Muscle layer of duodenum (tissue), 2 donors: ENCODE results near the gene RPA3.

Experiments used
- H3K27ac ChIP-seq: one replicate; pipeline ENCODE4 v1.7.0; 2013; ENCODE audit warnings: mild to moderate bottlenecking, low read length
- H3K27me3 ChIP-seq: one replicate; pipeline ENCODE4 v1.7.0; 2013; ENCODE audit warnings: low read depth, mild to moderate bottlenecking, control low read depth, low read length
- H3K36me3 ChIP-seq, 2 donors: one replicate each; pipeline ENCODE4 v1.7.0; 2013; ENCODE audit warnings: low read length in 2 of 2, control low read depth in 1 of 2, mild to moderate bottlenecking in 1 of 2; ENCODE audit not compliant: insufficient read depth in 2 of 2, control insufficient read depth in 1 of 2
- H3K4me1 ChIP-seq, 2 donors: one replicate each; pipeline ENCODE4 v1.7.0; 2013; ENCODE audit warnings: low read length in 2 of 2, mild to moderate bottlenecking in 2 of 2, control low read depth in 1 of 2, moderate library complexity in 1 of 2; ENCODE audit not compliant: insufficient read depth in 2 of 2, control insufficient read depth in 1 of 2
- H3K4me3 ChIP-seq, 2 donors: one replicate each; pipeline ENCODE4 v1.7.0; 2013; ENCODE audit warnings: low read length in 2 of 2, low read depth in 1 of 2, mild to moderate bottlenecking in 1 of 2
- H3K9me3 ChIP-seq, 2 donors: one replicate each; pipeline ENCODE4 v1.7.0; 2013; ENCODE audit warnings: low read length in 2 of 2, control low read depth in 1 of 2, mild to moderate bottlenecking in 1 of 2; ENCODE audit not compliant: control insufficient read depth in 1 of 2
- donor health status: healthy.

Gene RPA3

DNA sequence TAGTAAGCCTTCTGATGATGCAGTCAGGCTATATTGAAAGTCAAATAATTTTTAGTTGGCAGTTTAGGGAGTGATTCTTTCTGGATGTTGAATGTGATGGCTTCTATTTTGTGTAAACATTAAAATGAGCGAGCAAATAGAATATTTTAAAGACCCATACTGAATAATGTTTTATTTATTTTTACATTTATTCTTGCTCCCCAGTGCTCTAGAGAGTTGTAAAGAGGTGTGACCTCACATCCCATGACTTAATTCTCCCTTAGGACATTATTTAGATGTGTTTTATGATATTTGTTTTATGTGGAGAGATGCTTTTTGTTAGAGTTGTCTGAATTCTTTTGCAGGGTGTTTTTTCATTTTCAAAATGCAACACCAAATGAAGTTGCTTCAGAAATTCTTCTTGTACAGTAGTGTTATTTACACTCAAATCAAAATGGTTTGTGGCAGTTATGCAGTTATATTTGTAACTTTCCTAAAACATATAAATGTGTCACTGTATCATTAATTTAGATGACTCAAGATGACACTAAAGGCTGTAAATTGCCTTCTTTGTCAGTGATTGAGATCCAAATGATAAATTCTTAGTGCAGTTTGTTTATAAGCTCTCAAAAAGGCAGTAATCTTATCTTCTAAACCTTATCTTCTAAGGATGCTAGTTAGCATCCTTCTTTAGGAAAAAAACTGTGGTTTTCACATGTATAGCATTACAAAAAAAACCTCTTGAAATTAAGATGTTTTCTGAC, 65.4 kb downstream of the RPA3 start:
- Histone ChIP-seq H3K27me3 (no peaks in the 10 kb centered on the region), H3K9me3 (no peaks in the 10 kb centered on the region), H3K4me1 (no peaks in the 10 kb centered on the region), H3K4me3 (no peak overlapping the region), H3K36me3 (no peaks in the 10 kb centered on the region), H3K27ac (no peak overlapping the region)

GRCh38 chr7:7651479-7651878, 66.9 kb downstream of the RPA3 start:
- Histone ChIP-seq H3K27ac (no peak overlapping the region), H3K4me3 (no peak overlapping the region), H3K9me3 (no peaks in the 10 kb centered on the region), H3K27me3 (no peaks in the 10 kb centered on the region), H3K36me3 (no peaks in the 10 kb centered on the region), H3K4me1 (no peaks in the 10 kb centered on the region)

DNA sequence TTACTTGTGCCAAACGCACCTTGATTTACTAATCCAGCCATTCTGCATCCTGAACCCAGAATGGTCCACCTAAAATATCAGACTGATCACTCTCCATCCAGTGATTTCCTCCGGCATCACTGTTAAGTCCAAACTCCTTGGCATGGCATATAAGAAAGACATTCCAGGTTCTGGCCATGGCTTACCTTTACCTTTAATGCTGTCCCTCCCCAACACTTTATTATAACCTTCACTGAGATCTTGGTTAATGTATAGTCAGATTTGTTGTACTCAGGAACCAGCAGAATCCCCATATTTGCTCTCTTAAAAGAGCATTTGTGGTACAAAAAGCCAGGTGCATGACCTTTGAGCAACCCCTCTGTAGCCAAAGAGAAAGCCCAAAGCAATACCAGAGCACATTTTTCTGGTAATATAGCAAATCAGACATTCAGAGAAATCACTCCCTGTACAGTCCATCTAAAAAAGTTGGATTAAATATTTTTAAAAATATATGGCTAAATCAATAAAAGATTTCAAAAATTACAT, 67.7 kb downstream of the RPA3 start:
- H3K9me3 ChIP-seq, result no peaks in the 10 kb centered on the region
- no peak overlapping the region for H3K27ac ChIP-seq
- no peaks in the 10 kb centered on the region for H3K36me3 ChIP-seq
- no peak overlapping the region for H3K4me3 ChIP-seq
- H3K4me1 ChIP-seq, result no peaks in the 10 kb centered on the region
- H3K27me3 ChIP-seq, result no peaks in the 10 kb centered on the region

DNA sequence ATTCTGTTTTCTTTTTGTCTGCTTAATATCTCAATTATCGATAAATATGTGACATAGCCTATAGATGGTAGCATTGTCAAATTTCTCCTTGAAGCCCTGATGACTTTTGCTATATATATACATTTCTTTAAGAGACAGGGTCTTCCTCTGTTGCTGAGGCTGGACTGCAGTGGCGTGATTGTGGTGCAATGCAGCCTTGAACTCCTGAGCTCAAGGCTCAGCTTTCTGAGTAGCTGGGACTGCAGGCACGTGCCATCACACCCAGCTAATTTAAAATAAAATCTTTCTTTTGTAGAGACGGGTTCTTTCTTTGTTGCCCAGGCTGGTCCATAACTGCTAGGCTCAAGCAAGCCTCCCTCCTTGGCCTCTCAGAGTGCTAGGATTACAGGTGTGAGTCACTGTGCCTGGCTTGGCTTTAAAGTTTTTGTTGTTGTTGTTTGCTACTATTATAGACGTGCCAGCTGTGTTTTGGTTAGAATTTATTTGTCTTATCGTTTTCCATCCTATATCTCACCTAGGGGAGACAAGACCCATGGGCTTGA, 70.8 kb downstream of the RPA3 start:
- no peaks in the 10 kb centered on the region for H3K27me3 ChIP-seq
- no peaks in the 10 kb centered on the region for H3K4me1 ChIP-seq
- no peaks in the 10 kb centered on the region for H3K36me3 ChIP-seq
- no peaks in the 10 kb centered on the region for H3K9me3 ChIP-seq
- no peak overlapping the region for H3K4me3 ChIP-seq
- H3K27ac ChIP-seq, result no peak overlapping the region

DNA sequence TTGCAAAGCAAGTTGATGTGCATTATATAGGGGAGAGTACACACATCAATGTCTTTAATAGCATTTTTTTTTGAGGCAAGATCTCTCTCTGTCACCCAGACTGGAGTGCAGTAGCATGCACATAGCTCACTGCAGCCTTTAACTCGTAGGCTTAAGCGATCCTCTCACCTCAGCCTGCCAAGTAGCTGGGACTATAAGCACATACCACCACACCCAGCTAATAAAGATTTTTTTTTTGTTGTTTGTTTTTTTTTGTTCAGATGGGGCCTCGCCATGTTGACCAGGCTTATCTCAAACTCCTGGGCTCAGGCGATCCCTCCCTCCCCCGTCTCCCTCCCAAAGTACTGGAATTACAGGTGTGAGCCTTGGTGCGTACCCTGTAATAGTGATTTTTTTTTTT, 76.3 kb downstream of the RPA3 start:
- H3K36me3 ChIP-seq, result peaks cover 0 to under 1% of the 10 kb centered on the region in 2 donors
- peak overlapping the region; percentile 92 to 93 for H3K4me3 ChIP-seq
- no peak overlapping the region for H3K27ac ChIP-seq
- H3K9me3 ChIP-seq, result no peaks in the 10 kb centered on the region
- peaks cover 7 to 14% of the 10 kb centered on the region in 2 donors for H3K4me1 ChIP-seq
- no peaks in the 10 kb centered on the region for H3K27me3 ChIP-seq

GRCh38 chr7:7641129-7641663, 77.2 kb downstream of the RPA3 start:
- Histone ChIP-seq H3K27ac (peak overlapping the region; percentile 87), H3K4me1 (peaks cover 7 to 14% of the 10 kb centered on the region in 2 donors), H3K4me3 (peak overlapping the region; percentile 92 to 93), H3K9me3 (no peaks in the 10 kb centered on the region), H3K27me3 (no peaks in the 10 kb centered on the region), H3K36me3 (peaks cover 2 to 5% of the 10 kb centered on the region in 2 donors)

DNA sequence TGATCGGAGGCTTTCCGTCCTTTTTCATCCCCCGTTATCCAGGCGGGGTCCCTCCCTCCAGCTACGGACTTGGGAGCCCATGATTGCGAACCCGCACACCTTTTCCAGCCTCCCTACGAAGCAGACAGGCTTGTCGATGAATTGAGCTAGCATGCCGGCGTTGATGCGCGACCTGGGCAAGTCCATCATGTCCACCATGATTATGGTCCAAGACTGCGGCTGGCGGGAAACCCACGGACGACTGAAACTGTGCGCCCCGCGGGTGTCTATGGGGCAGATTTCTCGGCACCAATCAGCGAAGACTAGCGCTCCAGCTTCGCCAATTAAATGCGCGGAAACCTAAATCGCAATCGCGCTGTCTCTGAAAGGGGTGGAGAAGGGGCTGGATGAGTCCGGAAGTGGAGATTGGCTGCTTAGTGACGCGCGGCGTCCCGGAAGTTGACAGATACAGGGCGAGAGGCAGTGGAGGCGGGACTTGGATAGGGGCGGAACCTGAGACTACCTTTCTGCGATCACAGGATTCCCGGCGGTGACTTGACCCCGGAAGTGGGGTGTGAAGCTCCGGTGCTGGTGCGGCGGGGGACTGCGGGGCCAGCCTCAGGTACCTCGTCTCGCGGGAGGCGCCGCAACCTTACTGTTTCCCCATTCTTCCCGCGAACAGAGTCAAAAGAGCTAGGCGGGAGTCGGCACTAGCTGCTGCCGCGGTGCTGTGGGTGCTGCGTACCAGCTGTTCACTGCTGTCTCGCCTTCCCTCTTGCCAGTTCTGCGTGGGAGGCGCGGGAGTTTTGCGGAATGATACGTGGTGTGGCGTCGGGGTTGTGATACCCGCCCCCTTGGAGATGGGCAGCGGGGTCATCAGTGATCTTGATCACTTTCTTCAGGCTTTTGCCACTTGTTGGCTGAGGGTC, 77.9 kb downstream of the RPA3 start, which contains the start of gene UMAD1:
UMAD1 (plus strand) TSS at position 532 of the 908 bp plus-strand sequence. CDS start 32,620 bp downstream, outside the sequence.
- H3K4me1 ChIP-seq, result peaks cover 7 to 14% of the 10 kb centered on the region in 2 donors
- no peaks in the 10 kb centered on the region for H3K27me3 ChIP-seq
- H3K36me3 ChIP-seq, result peaks cover 4 to 5% of the 10 kb centered on the region in 2 donors
- H3K9me3 ChIP-seq, result no peaks in the 10 kb centered on the region
- H3K27ac ChIP-seq, result peak within 1 kb of the TSS; percentile 87
- H3K4me3 ChIP-seq, result peak within 1 kb of the TSS; percentile 92 to 93

DNA sequence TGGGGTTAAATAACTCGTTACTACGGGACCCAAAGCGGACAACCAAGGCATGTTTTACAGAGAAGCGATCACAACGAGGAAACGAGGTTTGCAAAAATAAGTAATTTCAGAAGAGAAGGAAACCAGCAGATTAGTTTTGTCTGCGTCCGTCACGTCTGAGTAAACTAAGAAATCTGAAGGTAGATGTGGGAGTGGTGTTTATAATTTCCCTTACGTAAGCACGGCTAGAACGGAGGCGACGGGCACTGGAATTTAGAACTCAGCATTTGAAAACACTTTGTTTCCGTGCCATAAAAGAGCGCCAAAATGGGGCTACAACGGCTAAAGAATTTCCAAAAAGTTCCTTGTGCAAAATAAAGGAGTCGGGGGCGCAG, 78.6 kb downstream of the RPA3 start:
- peaks cover 5 to 7% of the 10 kb centered on the region in 2 donors for H3K36me3 ChIP-seq
- peak overlapping the region; percentile 92 to 93 for H3K4me3 ChIP-seq
- H3K27ac ChIP-seq, result peak overlapping the region; percentile 78
- no peaks in the 10 kb centered on the region for H3K9me3 ChIP-seq
- peaks cover 7 to 14% of the 10 kb centered on the region in 2 donors for H3K4me1 ChIP-seq
- no peaks in the 10 kb centered on the region for H3K27me3 ChIP-seq

DNA sequence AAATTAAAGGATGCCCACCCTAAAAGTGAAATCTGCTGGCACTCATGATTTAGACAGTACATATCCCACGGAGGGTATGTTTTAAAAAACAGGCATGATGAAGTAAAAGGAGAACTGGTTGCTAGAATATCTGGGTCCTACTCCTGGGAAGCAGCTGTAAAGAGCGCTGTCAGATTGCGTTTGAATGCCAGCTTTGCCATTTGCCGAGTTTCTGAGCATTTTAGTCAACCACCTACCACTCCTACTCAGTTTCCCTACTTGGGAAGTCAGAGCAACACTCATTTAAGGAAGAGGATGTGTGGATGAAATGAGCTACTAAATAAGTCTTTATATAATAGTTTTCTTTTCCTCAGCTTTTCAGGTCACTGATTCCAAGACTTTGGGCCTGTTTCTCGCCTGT, 79.0 kb downstream of the RPA3 start:
- H3K4me1 ChIP-seq, result peaks cover 7 to 14% of the 10 kb centered on the region in 2 donors
- H3K27me3 ChIP-seq, result no peaks in the 10 kb centered on the region
- no peaks in the 10 kb centered on the region for H3K9me3 ChIP-seq
- H3K36me3 ChIP-seq, result peaks cover 5 to 7% of the 10 kb centered on the region in 2 donors
- peak overlapping the region; percentile 78 for H3K27ac ChIP-seq
- H3K4me3 ChIP-seq, result peak overlapping the region; percentile 92 to 93

DNA sequence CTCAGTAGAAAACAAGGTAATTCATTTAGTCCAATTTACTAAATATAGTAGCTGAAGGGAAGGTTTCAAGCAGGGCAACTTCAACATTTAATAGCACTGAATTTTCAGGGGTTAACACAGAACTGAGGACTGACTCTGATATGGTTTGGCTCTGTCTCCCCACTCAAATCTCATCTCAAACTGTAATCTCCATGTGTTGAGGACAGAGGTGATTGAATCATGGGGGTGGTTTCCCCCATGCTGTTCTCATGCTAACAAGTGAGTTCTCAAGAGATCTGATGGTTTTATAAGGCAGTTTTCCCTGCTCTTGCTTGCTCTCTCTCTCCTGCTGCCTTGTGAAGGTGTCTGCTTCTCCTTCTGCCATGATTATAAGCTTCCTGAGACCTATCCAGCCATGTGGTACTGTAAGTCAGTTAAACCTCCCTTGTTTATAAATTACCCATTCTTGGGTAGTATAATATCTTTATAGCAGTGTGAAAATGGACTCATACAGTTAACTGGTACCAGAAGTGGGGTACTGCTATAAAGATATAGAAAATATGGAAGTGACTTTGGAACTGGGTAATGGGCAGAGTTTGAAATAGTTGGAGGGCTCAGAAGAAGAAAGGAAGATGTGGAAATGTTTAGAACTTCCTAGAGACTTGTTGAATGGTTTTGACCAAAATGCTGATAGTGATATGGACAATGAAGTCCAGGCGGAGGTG, 87.6 kb downstream of the RPA3 start:
- Histone ChIP-seq H3K27ac (no peak overlapping the region), H3K4me1 (no peaks in the 10 kb centered on the region), H3K36me3 (peaks cover 0 to 3% of the 10 kb centered on the region in 2 donors), H3K9me3 (no peaks in the 10 kb centered on the region), H3K27me3 (no peaks in the 10 kb centered on the region), H3K4me3 (no peak overlapping the region)
